Left lung (tissue), 10 donors: ENCODE results near the gene SETD1B. TPM values are rescaled to one million over a fixed set of nuclear protein-coding genes. Genes with fewer than 3 reads are reported as not detected.

ENCODE experiments used
- ATAC-seq: fragments of 200-7000 bp; cut with Tn5 transposase; one replicate; pipeline ENCODE4 v1.9.1; 2020; ENCODE audit warnings: moderate library complexity
- DNase-seq, 4 donors: peaks; one replicate each; pipeline ENCODE4 v3.0.0-alpha.2; 2013 to 2020
- H3K27ac ChIP-seq, 2 donors: fragments of 200-600 bp; sonication (generic) in 1 of 2; one replicate each; pipeline versions ENCODE4 v1.5.0 to v1.8.0; 2020 to 2021
- H3K27me3 ChIP-seq, 2 donors: fragments of 200-600 bp; sonication (generic) in 1 of 2; one replicate each; pipeline versions ENCODE4 v1.5.0 to v1.8.0; 2020 to 2021
- H3K36me3 ChIP-seq, 2 donors: fragments of 200-600 bp; sonication (generic) in 1 of 2; one replicate each; pipeline versions ENCODE4 v1.5.0 to v1.8.0; 2020 to 2021
- H3K4me1 ChIP-seq, 2 donors: fragments of 200-600 bp; one replicate each; pipeline ENCODE4 v1.8.0; 2021
- H3K4me3 ChIP-seq, 2 donors: fragments of 200-600 bp; sonication (generic) in 1 of 2; one replicate each; pipeline versions ENCODE4 v1.5.0 to v1.8.0; 2020 to 2021; ENCODE audit warnings: mild to moderate bottlenecking in 1 of 2
- H3K9me3 ChIP-seq, 2 donors: fragments of 200-600 bp; sonication (generic) in 1 of 2; one replicate each; pipeline versions ENCODE4 v1.5.0 to v1.8.0; 2020 to 2021
- intact Hi-C, 2 donors: fragments of 100-400 bp; cut with DNase I; formaldehyde crosslinking; loops; one replicate each; pipeline versions ENCODE4 v1.11.2 to v1.14.2; 2022
- polyA plus RNA-seq, 6 donors: library from polyadenylated mRNA; unstranded; fragments of 120-200 nt; gene quantifications; one replicate each; pipeline ENCODE4 v1.2.1, GENCODE V29; 2013; ENCODE audit not compliant: insufficient read length in 6 of 6
- total RNA-seq, 2 donors: library from RNA; stranded (reverse); fragmentation: NEBNext Ultra II Directional; extraction: Animal tissue kit (Norgen Biotek cat#: 25700); gene quantifications; one replicate each; pipeline ENCODE4 v1.2.1, GENCODE V29; 2021
- TF ChIP-seq, protein P1 (sequence below), 2 donors: fragments of 200-600 bp; sonication (generic) in 1 of 2; IDR thresholded peaks; one replicate each; pipeline versions ENCODE4 v1.5.0 to v1.8.0; 2021; ENCODE audit warnings: antibody characterized with exemption in 2 of 2
- donor health status: DM: no; HTN: yes; CAD: no.
- donor health status: DM: no; HTN: no; CAD: no.

The SETD1B gene
- total and polyA plus RNA-seq, 8 donors, result 12.1 to 23.4 (median 16.0) TPM

- peak overlapping the region; percentile 100 for H3K27ac ChIP-seq
- intact Hi-C loops, result no loop called here
- H3K4me3 ChIP-seq, result peak overlapping the region; percentile 58 to 86
- peaks cover 34 to 50% of the 10 kb centered on the region in 2 donors for H3K4me1 ChIP-seq
- DNase-seq, result no peak
- TF ChIP-seq, protein P1, sequence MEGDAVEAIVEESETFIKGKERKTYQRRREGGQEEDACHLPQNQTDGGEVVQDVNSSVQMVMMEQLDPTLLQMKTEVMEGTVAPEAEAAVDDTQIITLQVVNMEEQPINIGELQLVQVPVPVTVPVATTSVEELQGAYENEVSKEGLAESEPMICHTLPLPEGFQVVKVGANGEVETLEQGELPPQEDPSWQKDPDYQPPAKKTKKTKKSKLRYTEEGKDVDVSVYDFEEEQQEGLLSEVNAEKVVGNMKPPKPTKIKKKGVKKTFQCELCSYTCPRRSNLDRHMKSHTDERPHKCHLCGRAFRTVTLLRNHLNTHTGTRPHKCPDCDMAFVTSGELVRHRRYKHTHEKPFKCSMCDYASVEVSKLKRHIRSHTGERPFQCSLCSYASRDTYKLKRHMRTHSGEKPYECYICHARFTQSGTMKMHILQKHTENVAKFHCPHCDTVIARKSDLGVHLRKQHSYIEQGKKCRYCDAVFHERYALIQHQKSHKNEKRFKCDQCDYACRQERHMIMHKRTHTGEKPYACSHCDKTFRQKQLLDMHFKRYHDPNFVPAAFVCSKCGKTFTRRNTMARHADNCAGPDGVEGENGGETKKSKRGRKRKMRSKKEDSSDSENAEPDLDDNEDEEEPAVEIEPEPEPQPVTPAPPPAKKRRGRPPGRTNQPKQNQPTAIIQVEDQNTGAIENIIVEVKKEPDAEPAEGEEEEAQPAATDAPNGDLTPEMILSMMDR (IDR thresholded peaks at IDR 0.05), result no peak
- no peaks in the 10 kb centered on the region for H3K9me3 ChIP-seq
- no peak for ATAC-seq
- peaks cover 0 to 15% of the 10 kb centered on the region in 2 donors for H3K36me3 ChIP-seq
- H3K27me3 ChIP-seq, result no peaks in the 10 kb centered on the region
Measured at GRCh38 chr12:121802485-121802842, 1.3 kb upstream of the SETD1B start.

GRCh38 chr12:121802843-121803698, 738 bp upstream of the SETD1B start:
- intact Hi-C loops, result no loop called here
- Histone ChIP-seq H3K4me3 (peak overlapping the region; percentile 58 to 86), H3K36me3 (peaks cover 0 to 13% of the 10 kb centered on the region in 2 donors), H3K4me1 (peaks cover 28 to 50% of the 10 kb centered on the region in 2 donors), H3K9me3 (no peaks in the 10 kb centered on the region), H3K27me3 (no peaks in the 10 kb centered on the region), H3K27ac (peak overlapping the region; percentile 100)
- peak; percentile 92 to 98 (median 96) for DNase-seq
- peak; percentile 60 for ATAC-seq
- TF ChIP-seq, protein P1 (IDR thresholded peaks at IDR 0.05), result no peak

DNA sequence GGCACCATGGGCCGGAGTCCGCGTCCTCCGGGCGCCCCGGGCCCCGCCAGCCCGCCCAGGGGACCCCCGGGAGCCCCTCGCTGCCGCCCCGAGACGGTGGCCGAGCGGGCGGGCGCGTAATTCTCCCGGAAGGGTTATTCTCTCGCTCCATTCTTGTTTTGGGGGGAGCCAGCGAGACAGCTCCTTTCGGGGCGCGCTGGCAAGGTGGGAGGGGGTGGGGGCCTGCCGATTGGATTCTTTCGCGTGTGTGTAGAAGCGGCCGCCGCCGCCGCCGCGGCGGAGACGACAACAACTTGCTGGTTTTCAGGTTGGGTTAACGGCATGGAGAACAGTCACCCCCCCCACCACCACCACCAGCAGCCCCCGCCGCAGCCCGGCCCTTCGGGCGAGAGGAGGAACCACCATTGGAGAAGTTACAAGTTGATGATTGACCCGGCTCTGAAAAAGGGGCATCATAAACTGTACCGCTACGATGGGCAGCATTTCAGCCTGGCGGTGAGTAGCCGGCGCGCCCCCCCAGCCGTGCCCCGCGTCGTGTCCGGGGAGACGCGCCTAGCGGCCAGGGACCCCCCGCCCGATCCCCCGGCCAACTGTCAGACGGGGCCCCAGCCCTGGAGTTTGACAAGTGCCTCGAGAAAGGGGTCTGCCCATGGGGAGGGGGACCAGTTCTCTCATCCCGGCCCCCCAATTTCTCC, 755 bp downstream of the SETD1B start:
- H3K27me3 ChIP-seq, result no peaks in the 10 kb centered on the region
- no peaks in the 10 kb centered on the region for H3K9me3 ChIP-seq
- H3K27ac ChIP-seq, result peak overlapping the region; percentile 100
- ATAC-seq, result no peak
- peaks cover 0 to 19% of the 10 kb centered on the region in 2 donors for H3K36me3 ChIP-seq
- TF ChIP-seq, protein P1 (IDR thresholded peaks at IDR 0.05), result no peak
- DNase-seq, result peak in 2 of 4 donors; percentile 40 to 88
- intact Hi-C loops, result no loop called here
- H3K4me1 ChIP-seq, result peaks cover 14 to 41% of the 10 kb centered on the region in 2 donors
- H3K4me3 ChIP-seq, result peak overlapping the region; percentile 69 to 86

DNA sequence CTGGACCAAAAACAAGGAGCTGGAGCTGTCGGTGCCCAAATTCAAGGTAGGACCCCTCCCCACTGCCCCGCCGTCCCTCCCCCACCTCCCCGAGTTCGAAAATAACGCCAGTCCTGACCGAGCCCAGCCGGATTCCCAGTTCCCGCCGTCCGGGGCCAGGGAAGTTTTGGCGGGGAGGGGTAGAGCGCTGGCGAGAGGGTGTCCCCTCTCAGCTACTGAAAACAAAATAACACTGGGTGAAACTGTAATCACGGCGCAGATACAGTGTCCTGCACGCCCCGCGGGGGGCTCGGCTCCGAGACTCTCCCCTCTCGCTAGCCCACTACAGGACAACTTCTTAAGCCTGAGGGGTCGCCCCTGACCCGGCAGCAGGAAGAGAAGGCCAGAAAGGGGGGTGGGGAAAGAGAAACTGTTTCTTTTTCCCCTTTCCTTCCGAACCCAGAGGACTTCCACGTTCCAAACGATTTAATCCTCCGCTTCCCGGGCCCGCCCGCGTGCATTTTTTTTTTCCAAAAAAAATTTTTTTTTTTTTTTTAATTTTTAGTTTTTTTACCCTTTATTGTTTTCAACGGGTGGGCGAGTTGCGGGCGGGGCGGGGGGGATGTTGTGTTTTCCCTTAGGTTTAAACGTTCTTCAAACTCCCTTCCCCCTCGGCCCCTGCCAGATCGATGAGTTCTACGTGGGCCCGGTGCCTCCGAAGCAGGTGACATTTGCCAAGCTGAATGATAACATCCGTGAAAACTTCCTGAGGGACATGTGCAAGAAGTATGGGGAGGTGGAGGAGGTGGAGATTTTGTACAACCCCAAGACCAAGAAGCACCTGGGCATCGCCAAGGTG, 1.6 kb downstream of the SETD1B start:
- ATAC-seq (no peak), DNase-seq (peak in 3 of 4 donors; percentile 40 to 80 (median 57))
- TF ChIP-seq, protein P1 (IDR thresholded peaks at IDR 0.05), result no peak
- intact Hi-C loops, result no loop called here
- H3K27me3 ChIP-seq, result no peaks in the 10 kb centered on the region
- peaks cover 14 to 48% of the 10 kb centered on the region in 2 donors for H3K4me1 ChIP-seq
- H3K9me3 ChIP-seq, result no peaks in the 10 kb centered on the region
- peak overlapping the region; percentile 100 for H3K27ac ChIP-seq
- H3K4me3 ChIP-seq, result peak overlapping the region; percentile 69 to 86
- peaks cover 0 to 27% of the 10 kb centered on the region in 2 donors for H3K36me3 ChIP-seq
